Measurements from ENCODE around the gene EBF3. TPM values are rescaled to one million over a fixed set of nuclear protein-coding genes. Genes with fewer than 3 reads are reported as not detected.

EBF3 gene
- total and polyA plus RNA-seq, 10 donors, result 0.02 to 0.20 (median 0.13) TPM; not detected in 6

DNA sequence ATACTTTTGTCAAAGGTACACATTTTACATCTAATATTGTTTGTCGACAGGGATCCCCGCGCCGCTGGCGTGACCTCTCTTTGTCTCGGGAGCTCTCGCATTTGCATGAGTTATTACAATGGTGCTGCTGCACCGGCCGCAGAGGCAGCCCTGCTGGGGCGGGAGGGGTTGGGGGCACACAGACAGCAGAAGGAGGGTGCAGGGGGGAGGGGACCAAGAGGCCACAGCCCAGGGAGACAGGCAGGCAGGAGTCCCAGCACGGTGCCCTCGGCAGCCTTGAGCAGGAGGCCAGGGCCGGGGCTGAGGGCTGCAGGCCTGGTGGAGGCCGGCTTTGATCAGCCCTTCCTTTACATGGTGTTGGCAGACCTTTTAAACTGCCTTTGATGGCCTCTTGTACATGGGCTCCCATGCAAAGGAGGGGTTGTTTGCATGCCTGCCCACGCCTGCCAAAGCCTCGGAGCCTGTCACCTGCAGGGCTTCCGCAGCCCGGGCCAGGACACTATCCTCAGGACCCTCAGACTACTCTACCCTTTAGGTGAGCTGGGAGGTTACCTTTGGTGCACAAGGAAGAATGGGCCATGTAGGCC is 95.5 kb downstream of the EBF3 start:
- Histone ChIP-seq H3K4me1 (peaks cover 0 to 9% (median 0%) of the 10 kb centered on the region in 6 donors), H3K36me3 (no peaks in the 10 kb centered on the region), H3K4me3 (no peak overlapping the region), H3K27me3 (replicated peaks in 1 of 7) (peaks cover 0 to 11% (median 0%) of the 10 kb centered on the region in 7 donors), H3K27ac (no peak overlapping the region), H3K9me3 (no peaks in the 10 kb centered on the region)
- WGBS, 5 donors, result 88 to 92% (median 89%) methylated on average over 10 to 18 of the region's 18 CpGs
- intact Hi-C loops (cut with DNase I; ENCODE audit: low total_unique reads), result no loop called here
- no peak for DNase-seq
- no peak for TF ChIP-seq POLR2A (IDR thresholded peaks at IDR 0.05)
- TF ChIP-seq, protein P1, sequence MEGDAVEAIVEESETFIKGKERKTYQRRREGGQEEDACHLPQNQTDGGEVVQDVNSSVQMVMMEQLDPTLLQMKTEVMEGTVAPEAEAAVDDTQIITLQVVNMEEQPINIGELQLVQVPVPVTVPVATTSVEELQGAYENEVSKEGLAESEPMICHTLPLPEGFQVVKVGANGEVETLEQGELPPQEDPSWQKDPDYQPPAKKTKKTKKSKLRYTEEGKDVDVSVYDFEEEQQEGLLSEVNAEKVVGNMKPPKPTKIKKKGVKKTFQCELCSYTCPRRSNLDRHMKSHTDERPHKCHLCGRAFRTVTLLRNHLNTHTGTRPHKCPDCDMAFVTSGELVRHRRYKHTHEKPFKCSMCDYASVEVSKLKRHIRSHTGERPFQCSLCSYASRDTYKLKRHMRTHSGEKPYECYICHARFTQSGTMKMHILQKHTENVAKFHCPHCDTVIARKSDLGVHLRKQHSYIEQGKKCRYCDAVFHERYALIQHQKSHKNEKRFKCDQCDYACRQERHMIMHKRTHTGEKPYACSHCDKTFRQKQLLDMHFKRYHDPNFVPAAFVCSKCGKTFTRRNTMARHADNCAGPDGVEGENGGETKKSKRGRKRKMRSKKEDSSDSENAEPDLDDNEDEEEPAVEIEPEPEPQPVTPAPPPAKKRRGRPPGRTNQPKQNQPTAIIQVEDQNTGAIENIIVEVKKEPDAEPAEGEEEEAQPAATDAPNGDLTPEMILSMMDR (IDR thresholded peaks at IDR 0.05 in 8 of 11, conservative IDR thresholded peaks at IDR 0.05 in 3 of 11), result no peak
- no peak for TF ChIP-seq POLR2AphosphoS5 (IDR thresholded peaks at IDR 0.05)

DNA sequence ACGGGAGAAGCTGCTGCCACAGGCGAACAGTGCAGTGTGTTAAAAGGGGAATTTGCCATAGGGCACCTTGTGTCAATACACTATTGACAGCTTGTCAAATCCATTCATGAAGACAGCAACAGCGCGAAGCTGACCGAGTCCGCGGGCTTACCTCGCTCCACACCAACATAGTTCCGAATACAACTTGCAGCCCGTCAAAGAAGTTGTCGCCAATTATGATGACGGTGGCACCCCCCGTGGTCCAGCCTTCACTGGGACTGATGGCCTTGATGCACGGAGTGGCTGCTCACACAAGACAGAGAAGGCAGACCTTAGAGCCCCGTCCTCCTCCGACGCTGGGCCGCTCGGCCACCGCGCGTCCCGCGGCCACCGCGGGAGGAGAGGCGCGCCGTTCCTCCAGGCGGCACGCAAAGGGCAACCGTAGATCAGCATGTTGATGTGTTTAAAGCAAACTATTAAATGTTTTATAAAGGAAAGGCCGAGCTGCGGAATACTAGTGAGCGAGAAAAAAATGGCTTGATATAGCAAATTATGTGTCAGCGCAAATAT is 96.4 kb downstream of the EBF3 start:
- Histone ChIP-seq H3K4me3 (no peak overlapping the region), H3K4me1 (peaks cover 0 to 9% (median 0%) of the 10 kb centered on the region in 6 donors), H3K36me3 (no peaks in the 10 kb centered on the region), H3K27me3 (replicated peaks in 1 of 7) (peaks cover 0 to 11% (median 0%) of the 10 kb centered on the region in 7 donors), H3K27ac (no peak overlapping the region), H3K9me3 (no peaks in the 10 kb centered on the region)
- WGBS, 5 donors, result 94 to 98% (median 96%) methylated on average over 35 to 36 of the region's 36 CpGs
- no peak for DNase-seq
- no peak for TF ChIP-seq POLR2A (IDR thresholded peaks at IDR 0.05)
- TF ChIP-seq POLR2AphosphoS5 (IDR thresholded peaks at IDR 0.05), result no peak
- TF ChIP-seq, protein P1 (IDR thresholded peaks at IDR 0.05 in 8 of 11, conservative IDR thresholded peaks at IDR 0.05 in 3 of 11), result no peak
- intact Hi-C loops (cut with DNase I; ENCODE audit: low total_unique reads), result no loop called here

DNA sequence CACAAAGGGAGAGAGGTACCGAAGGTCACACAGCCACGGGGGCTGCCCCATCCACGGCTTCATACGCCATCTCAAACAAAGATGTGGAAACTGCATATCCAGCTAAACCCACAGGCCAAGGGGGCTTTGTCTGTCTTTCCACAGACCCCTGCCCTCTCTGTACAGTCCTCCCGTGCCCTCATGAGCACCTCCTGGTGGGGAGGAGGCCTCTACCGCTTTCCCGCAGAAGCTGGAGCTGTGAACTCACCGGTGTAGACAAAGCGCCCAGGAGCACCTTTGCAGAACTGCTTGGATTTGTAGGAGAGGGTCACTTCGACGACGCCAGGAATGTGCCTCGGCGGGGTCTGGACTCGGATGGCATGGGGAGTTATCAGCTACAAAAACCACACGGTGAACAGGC is 97.2 kb downstream of the EBF3 start:
- H3K9me3 ChIP-seq, result no peaks in the 10 kb centered on the region
- TF ChIP-seq, protein P1 (IDR thresholded peaks at IDR 0.05 in 8 of 11, conservative IDR thresholded peaks at IDR 0.05 in 3 of 11), result no peak
- TF ChIP-seq POLR2AphosphoS5 (IDR thresholded peaks at IDR 0.05), result no peak
- TF ChIP-seq POLR2A (IDR thresholded peaks at IDR 0.05), result no peak
- intact Hi-C loops (cut with DNase I; ENCODE audit: low total_unique reads), result no loop called here
- no peak for DNase-seq
- peaks cover 0 to 11% (median 0%) of the 10 kb centered on the region in 7 donors for H3K27me3 ChIP-seq (replicated peaks in 1 of 7)
- peaks cover 0 to 9% (median 0%) of the 10 kb centered on the region in 6 donors for H3K4me1 ChIP-seq
- H3K4me3 ChIP-seq, result no peak overlapping the region
- no peaks in the 10 kb centered on the region for H3K36me3 ChIP-seq
- WGBS, 5 donors, result 93 to 96% (median 95%) methylated on average over 16 of the region's 16 CpGs
- no peak overlapping the region for H3K27ac ChIP-seq

DNA sequence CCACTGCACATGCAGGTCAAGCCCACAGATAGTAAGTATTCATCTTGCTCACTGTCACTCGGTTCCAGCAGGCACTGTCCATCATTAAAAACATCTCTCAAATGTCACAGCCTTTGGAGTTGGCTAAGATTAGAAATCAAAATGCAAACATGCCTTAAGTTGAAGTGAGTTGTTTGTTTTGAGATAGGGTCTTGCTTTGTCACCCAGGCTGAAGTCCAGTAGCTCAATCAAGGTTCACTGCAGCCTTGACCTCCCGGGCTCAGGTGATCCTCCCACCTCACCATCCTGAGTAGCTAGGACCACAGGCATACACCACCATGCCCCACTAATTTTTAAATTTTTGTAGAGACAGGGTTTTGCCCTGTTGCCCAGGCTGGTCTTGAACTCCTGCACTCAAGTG is 98.1 kb downstream of the EBF3 start:
- intact Hi-C loops (cut with DNase I; ENCODE audit: low total_unique reads), result no loop called here
- H3K4me1 ChIP-seq, result peaks cover 0 to 3% (median 0%) of the 10 kb centered on the region in 6 donors
- no peaks in the 10 kb centered on the region for H3K36me3 ChIP-seq
- H3K27me3 ChIP-seq (replicated peaks in 1 of 7), result peaks cover 0 to 7% (median 0%) of the 10 kb centered on the region in 7 donors
- no peak overlapping the region for H3K4me3 ChIP-seq
- H3K27ac ChIP-seq, result no peak overlapping the region
- WGBS, 5 donors, result 75 to 97% (median 89%) methylated on average over 2 of the region's 2 CpGs
- no peak for TF ChIP-seq POLR2A (IDR thresholded peaks at IDR 0.05)
- no peak for TF ChIP-seq POLR2AphosphoS5 (IDR thresholded peaks at IDR 0.05)
- TF ChIP-seq, protein P1 (IDR thresholded peaks at IDR 0.05 in 8 of 11, conservative IDR thresholded peaks at IDR 0.05 in 3 of 11), result no peak
- no peak for DNase-seq
- H3K9me3 ChIP-seq, result no peaks in the 10 kb centered on the region
